Upper lobe of left lung (tissue), 6 donors: ENCODE results near the gene DMBT1. TPM values are rescaled to one million over a fixed set of nuclear protein-coding genes. Genes with fewer than 3 reads are reported as not detected.

Source experiments
- ATAC-seq, 2 donors: fragments of 200-7000 bp; cut with Tn5 transposase; one replicate each; pipeline ENCODE4 v1.9.1; 2022; ENCODE audit warnings: mild to moderate bottlenecking in 2 of 2, moderate library complexity in 2 of 2; ENCODE audit not compliant: low FRiP score in 2 of 2
- DNase-seq, 2 donors: peaks; one replicate each; pipeline ENCODE4 v3.0.0-alpha.2; 2019 to 2020
- H3K27ac ChIP-seq, 4 donors: fragments of 200-600 bp; sonication (generic); one replicate each; pipeline ENCODE4 v1.5.1; 2016 to 2019
- H3K27me3 ChIP-seq, 4 donors: fragments of 200-600 bp; sonication (generic); one replicate each; pipeline ENCODE4 v1.5.1; 2017 to 2019
- H3K36me3 ChIP-seq, 4 donors: fragments of 200-600 bp; sonication (generic); one replicate each; pipeline ENCODE4 v1.5.1; 2016 to 2019
- H3K4me1 ChIP-seq, 4 donors: fragments of 200-600 bp; sonication (generic); one replicate each; pipeline ENCODE4 v1.5.1; 2018 to 2019
- H3K4me3 ChIP-seq, 4 donors: fragments of 200-600 bp; sonication (generic); one replicate each; pipeline ENCODE4 v1.5.1; 2017 to 2019; ENCODE audit warnings: mild to moderate bottlenecking in 2 of 4, moderate library complexity in 1 of 4
- H3K9me3 ChIP-seq, 4 donors: fragments of 200-600 bp; sonication (generic); one replicate each; pipeline ENCODE4 v1.5.1; 2018 to 2019
- CTCF ChIP-seq, 6 experiments: fragments of 450-650 bp in 4 of 6; fragments of 200-600 bp in 2 of 6; sonication (generic) in 2 of 6; IDR thresholded peaks; one replicate each; pipeline ENCODE4 v1.5.1; 2016 to 2019; ENCODE audit warnings: antibody characterized with exemption in 6 of 6
- EP300 ChIP-seq, 4 donors: sonication (generic); formaldehyde crosslinking; IDR thresholded peaks; one replicate each; pipeline ENCODE4 v1.5.1; 2017; ENCODE audit warnings: antibody characterized with exemption in 4 of 4, control low read depth in 2 of 4
- POLR2A ChIP-seq, 4 donors: fragments of 450-650 bp; IDR thresholded peaks; one replicate each; pipeline ENCODE4 v1.5.1; 2016 to 2017; ENCODE audit warnings: antibody characterized with exemption in 4 of 4, mild to moderate bottlenecking in 2 of 4
- POLR2AphosphoS5 ChIP-seq, 2 donors: sonication (generic); formaldehyde crosslinking; IDR thresholded peaks; one replicate each; pipeline ENCODE4 v1.5.1; 2017; ENCODE audit warnings: antibody characterized with exemption in 2 of 2
- WGBS, 2 donors: methylation state at CpG; one replicate each; pipeline ENCODE4 v1.1.5; 2017 to 2018; 5-methylcytosine and 5-hydroxymethylcytosine counted together
- total RNA-seq, 6 donors: library from RNA; depleted of rRNA in 4 of 6; stranded (reverse); fragments of >200 nt in 4 of 6; gene quantifications; one replicate each; pipeline versions ENCODE4 v1.1.0 to v1.2.1, GENCODE V29; 2016 to 2021
- donor health status: DM: no; HTN: no; CAD: no; lungs with moderate emphysema.
- donor health status: DM: no; HTN: yes; CAD: no; lungs with severe emphysema.

The DMBT1 gene
- total RNA-seq, 6 donors from 2014 or later = 16.8 to 201 (median 39.4) TPM

- TF ChIP-seq EP300 (IDR thresholded peaks at IDR 0.05) (no peak), CTCF (IDR thresholded peaks at IDR 0.05) (no peak), POLR2AphosphoS5 (IDR thresholded peaks at IDR 0.05) (no peak), POLR2A (IDR thresholded peaks at IDR 0.05) (no peak)
- peaks cover 4 to 14% (median 8%) of the 10 kb centered on the region in 4 donors for H3K4me1 ChIP-seq
- H3K4me3 ChIP-seq = no peak overlapping the region
- 77 to 81% methylated on average over 6 of the region's 6 CpGs for WGBS, 2 donors
- no peaks in the 10 kb centered on the region for H3K36me3 ChIP-seq
- ATAC-seq = no peak
- H3K27ac ChIP-seq = no peak overlapping the region
- no peaks in the 10 kb centered on the region for H3K9me3 ChIP-seq
- H3K27me3 ChIP-seq = no peaks in the 10 kb centered on the region
- no peak for DNase-seq
These were observed 27.8 kb upstream of the DMBT1 start for GRCh38 chr10:122532601-122533296.

DNA sequence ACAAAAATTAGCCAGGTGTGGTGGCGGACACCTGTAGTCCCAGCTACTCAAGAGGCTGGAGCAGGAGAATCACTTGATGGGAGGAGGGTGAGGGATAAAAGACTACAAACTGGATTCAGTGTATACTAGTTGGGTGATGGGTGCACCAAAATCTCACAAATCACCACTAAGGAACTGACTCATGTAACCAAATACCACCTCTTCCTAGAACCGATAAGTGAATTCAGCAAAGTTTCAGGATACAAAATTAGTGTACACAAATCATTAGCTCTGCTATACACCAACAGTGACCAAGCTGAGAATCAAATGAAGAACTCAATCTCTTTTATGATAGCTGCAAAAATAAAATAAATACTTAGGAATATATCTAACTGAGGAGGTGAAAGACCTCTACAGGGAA is 23.0 kb upstream of the DMBT1 start:
- Histone ChIP-seq H3K9me3 (no peaks in the 10 kb centered on the region), H3K4me3 (no peak overlapping the region), H3K4me1 (peaks cover 6 to 13% (median 9%) of the 10 kb centered on the region in 4 donors), H3K36me3 (no peaks in the 10 kb centered on the region), H3K27ac (no peak overlapping the region), H3K27me3 (no peaks in the 10 kb centered on the region)
- DNase-seq (no peak), ATAC-seq (no peak)
- TF ChIP-seq POLR2AphosphoS5 (IDR thresholded peaks at IDR 0.05) (no peak), POLR2A (IDR thresholded peaks at IDR 0.05) (no peak), CTCF (IDR thresholded peaks at IDR 0.05) (no peak), EP300 (IDR thresholded peaks at IDR 0.05) (no peak)
- WGBS, 2 donors = 86 to 93% methylated on average over 2 of the region's 2 CpGs

GRCh38 chr10:122541541-122542002 is 19.0 kb upstream of the DMBT1 start:
- DNase-seq (no peak), ATAC-seq (peak in 1 of 2 donors; percentile 61)
- H3K27ac ChIP-seq = peak overlapping the region in 2 of 4 donors; percentile 13 to 24
- H3K36me3 ChIP-seq = no peaks in the 10 kb centered on the region
- H3K9me3 ChIP-seq = no peaks in the 10 kb centered on the region
- 24 to 26% methylated on average over 4 of the region's 4 CpGs for WGBS, 2 donors
- TF ChIP-seq POLR2A (IDR thresholded peaks at IDR 0.05) = no peak
- TF ChIP-seq EP300 (IDR thresholded peaks at IDR 0.05) = no peak
- no peak for TF ChIP-seq CTCF (IDR thresholded peaks at IDR 0.05)
- TF ChIP-seq POLR2AphosphoS5 (IDR thresholded peaks at IDR 0.05) = no peak
- peaks cover 6 to 13% (median 9%) of the 10 kb centered on the region in 4 donors for H3K4me1 ChIP-seq
- no peaks in the 10 kb centered on the region for H3K27me3 ChIP-seq
- H3K4me3 ChIP-seq = no peak overlapping the region

DNA sequence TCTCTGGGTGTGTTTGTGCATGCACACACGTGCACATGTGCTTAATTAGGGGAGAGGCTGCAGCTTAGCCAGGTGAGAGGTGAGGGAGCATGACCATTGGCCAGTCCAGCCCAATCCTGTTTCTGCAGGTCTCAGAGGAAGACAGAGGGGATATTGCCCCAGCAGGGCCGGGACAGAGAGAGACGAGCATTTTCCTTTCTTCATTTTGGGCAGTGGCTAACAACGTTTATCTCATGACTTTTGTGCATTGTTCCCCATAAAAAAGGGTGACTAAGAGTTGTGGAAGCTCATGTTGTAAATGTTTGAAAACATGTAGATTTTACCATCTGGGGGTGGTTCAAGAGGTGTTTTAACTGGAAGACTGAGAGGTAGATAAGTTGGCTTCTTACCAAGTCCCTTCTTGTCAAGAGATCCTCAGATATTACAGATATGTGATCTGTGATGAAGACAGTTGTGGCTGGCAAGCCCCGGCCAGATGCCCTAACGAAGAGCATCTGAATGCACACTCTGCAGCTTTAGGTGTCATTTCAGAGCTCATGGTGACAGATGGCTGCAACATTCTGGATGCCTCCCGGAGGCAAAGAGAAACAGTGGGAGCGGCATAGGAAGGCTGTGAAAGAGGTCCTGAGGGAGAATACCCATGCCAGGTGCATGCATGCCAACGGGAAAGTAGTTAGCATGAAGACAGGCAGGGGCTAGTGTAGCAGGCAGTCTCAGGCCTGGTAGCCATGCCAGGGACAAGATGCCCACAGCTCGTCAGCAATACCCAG is 16.7 kb upstream of the DMBT1 start:
- H3K9me3 ChIP-seq = no peaks in the 10 kb centered on the region
- TF ChIP-seq CTCF (IDR thresholded peaks at IDR 0.05) (no peak), POLR2A (IDR thresholded peaks at IDR 0.05) (no peak), POLR2AphosphoS5 (IDR thresholded peaks at IDR 0.05) (no peak), EP300 (IDR thresholded peaks at IDR 0.05) (no peak)
- 83 to 85% methylated on average over 10 of the region's 10 CpGs for WGBS, 2 donors
- no peaks in the 10 kb centered on the region for H3K27me3 ChIP-seq
- no peak for ATAC-seq
- no peak for DNase-seq
- peaks cover 6 to 13% (median 9%) of the 10 kb centered on the region in 4 donors for H3K4me1 ChIP-seq
- H3K4me3 ChIP-seq = no peak overlapping the region
- H3K36me3 ChIP-seq = no peaks in the 10 kb centered on the region
- H3K27ac ChIP-seq = no peak overlapping the region
